HepG2 (cell line): ENCODE measurements around the gene PAQR5. TPM values are rescaled to one million over a fixed set of nuclear protein-coding genes. Genes with fewer than 3 reads are reported as not detected.
"Not testable (repeated sequence)": the region's sequence is repeated elsewhere in the genome, so short reads cannot be mapped to it uniquely, and the experiment has no call there.

Experiments used
- ATAC-seq: fragments of 200-7000 bp; cut with Tn5 transposase; 3 replicates; pipeline ENCODE4 v1.9.1; 2020; ENCODE audit warnings: mild to moderate bottlenecking, moderate library complexity
- BruUV-seq: library from RNA; stranded (reverse); fragments of 400-500 nt; replicated peaks from 2 replicates; lab custom pipeline; 2021; lab: Mats Ljungman, UMichigan
- CTCF ChIA-PET: fragments of 300-600 bp; formaldehyde crosslinking; extraction: SDS; loops from one replicate; lab custom pipeline; 2021; ENCODE audit warnings: low total read pairs, inconsistent platforms, low intra/inter-chr PET ratio; lab: Yijun Ruan, JAX
- POLR2A ChIA-PET: fragments of 350-600 bp; sonication (Branson Sonifier 250); formaldehyde crosslinking; loops from one replicate; lab custom pipeline; 2020; ENCODE audit warnings: antibody characterized with exemption, inconsistent platforms; lab: Yijun Ruan, JAX
- DNase-seq: peaks from one replicate; pipeline ENCODE4 v3.0.0-alpha.2; 2015; ENCODE audit warnings: low spot score
- FAIRE-seq: peaks from 3 replicates; lab custom pipeline; 2011; peaks lifted over from hg19 to GRCh38; lab: Jason Lieb, UNC
- H2AFZ ChIP-seq: one replicate; pipeline ENCODE4 v1.6.1; 2011; ENCODE audit warnings: low read length, inconsistent platforms
- H3K27ac ChIP-seq: fragments of 300-600 bp; 3 replicates; pipeline ENCODE4 v1.8.0; 2011; ENCODE audit warnings: mixed run types, mild to moderate bottlenecking, mixed read lengths, low read length, inconsistent platforms; ENCODE audit not compliant: insufficient read depth; ENCODE audit errors: extremely low read length
- H3K27me3 ChIP-seq, 2 experiments: fragments of 200-600 bp in 1 of 2; 2 replicates in 1 of 2; 3 replicates in 1 of 2; pipeline versions ENCODE4 v1.6.0 to v1.8.0; 2011; ENCODE audit warnings: low read length in 2 of 2, mild to moderate bottlenecking in 2 of 2, moderate library complexity in 2 of 2, inconsistent platforms in 1 of 2; ENCODE audit not compliant: insufficient read depth in 2 of 2, control insufficient read depth in 1 of 2
- H3K36me3 ChIP-seq, 2 experiments: fragments of 200-600 bp in 1 of 2; replicated peaks in 1 of 2; 2 replicates in 1 of 2; 3 replicates in 1 of 2; pipeline versions ENCODE4 v1.5.1 to v1.8.0; 2011; ENCODE audit warnings: low read length in 2 of 2, inconsistent platforms in 1 of 2; ENCODE audit not compliant: insufficient read depth in 2 of 2, control insufficient read depth in 1 of 2
- H3K4me1 ChIP-seq: 2 replicates; pipeline ENCODE4 v1.5.1; 2012; ENCODE audit warnings: low read length, inconsistent platforms; ENCODE audit not compliant: insufficient read depth
- H3K4me2 ChIP-seq: 2 replicates; pipeline ENCODE4 v1.6.0; 2011; ENCODE audit warnings: low read depth, low read length, inconsistent platforms
- H3K4me3 ChIP-seq, 3 experiments: fragments of 200-600 bp in 1 of 3; sonication (generic), shearing (Covaris generic) in 1 of 3; replicated peaks in 1 of 3; 2 replicates each; pipeline ENCODE4 v1.5.1; 2011 to 2016; ENCODE audit warnings: low read length in 3 of 3, inconsistent platforms in 2 of 3, low read depth in 2 of 3, mild to moderate bottlenecking in 2 of 3, control low read depth in 1 of 3, mixed read lengths in 1 of 3; ENCODE audit not compliant: insufficient read depth in 1 of 3
- H3K79me2 ChIP-seq: one replicate; pipeline ENCODE4 v1.6.1; 2011; ENCODE audit warnings: low read length, inconsistent platforms; ENCODE audit not compliant: insufficient read depth
- H3K9ac ChIP-seq: 2 replicates; pipeline ENCODE4 v1.6.0; 2011; ENCODE audit warnings: mild to moderate bottlenecking, low read depth, low read length, inconsistent platforms; ENCODE audit not compliant: insufficient read depth
- H3K9me3 ChIP-seq: 2 replicates; pipeline ENCODE4 v1.5.1; 2012; ENCODE audit warnings: mild to moderate bottlenecking, low read length
- H4K20me1 ChIP-seq: 2 replicates; pipeline ENCODE4 v1.6.0; 2011; ENCODE audit warnings: inconsistent platforms, mild to moderate bottlenecking, low read length, moderate library complexity; ENCODE audit not compliant: insufficient read depth
- DNMT3B ChIP-seq: conservative IDR thresholded peaks from 2 replicates; pipeline ENCODE4 v1.6.1; 2016; ENCODE audit warnings: missing biosample characterization, control low read depth
- EZH2 ChIP-seq: conservative IDR thresholded peaks from 2 replicates; pipeline ENCODE4 v1.6.1; 2012; ENCODE audit warnings: mild to moderate bottlenecking, low read depth, low read length, moderate library complexity
- GTF2F1 ChIP-seq: fragments of 150-350 bp; IDR thresholded peaks from 2 replicates; pipeline ENCODE4 v1.6.1; 2014; ENCODE audit warnings: low read length
- NCOA1 ChIP-seq: sonication (generic); formaldehyde crosslinking; IDR thresholded peaks from 2 replicates; pipeline ENCODE4 v1.9.0; 2021; ENCODE audit warnings: missing genetic modification reagents
- PTBP1 ChIP-seq: fragments of 200-400 bp; formaldehyde crosslinking; IDR thresholded peaks from 2 replicates; pipeline ENCODE4 v1.6.1; 2018; ENCODE audit warnings: low read length, low read depth; ENCODE audit not compliant: poor library complexity, severe bottlenecking
- TEF ChIP-seq: sonication (generic); formaldehyde crosslinking; IDR thresholded peaks from 2 replicates; pipeline ENCODE4 v1.5.0; 2020; ENCODE audit warnings: missing genetic modification reagents
- WGBS: methylation state at CpG from one replicate; pipeline ENCODE4 v1.1.6; 2017; ENCODE audit warnings: low lambda C conversion rate; 5-methylcytosine and 5-hydroxymethylcytosine counted together
- in situ Hi-C: cut with HindIII; loops from 2 replicates; pipeline ENCODE4 v1.10.0; 2017; ENCODE audit warnings: low pct_unique_long_range_greater_than_20kb; ENCODE audit not compliant: extremely low pct_ligation_motif_present
- intact Hi-C: fragments of 100-400 bp; cut with micrococcal nuclease; formaldehyde crosslinking; loops from one replicate; pipeline ENCODE4 v1.10.0; 2022; ENCODE audit not compliant: unreplicated experiment
- polyA plus RNA-seq, 8 experiments: library from polyadenylated mRNA; depleted of rRNA in 3 of 8; stranded (reverse) in 7 of 8; unstranded in 1 of 8; fragments of >200 nt; fragmentation: Illumina TruSeq in 4 of 8; extraction: Trizol in 4 of 8; gene quantifications; 2 replicates each; pipeline versions ENCODE4 v1.2.1 to v1.2.3, GENCODE V29; 2011 to 2016; ENCODE audit warnings: low read depth in 4 of 8, missing spikeins in 1 of 8, mixed read lengths in 1 of 8; ENCODE audit not compliant: insufficient read depth in 1 of 8
- total RNA-seq, 5 experiments: library from RNA; depleted of rRNA; stranded (reverse); fragments of >200 nt; fragmentation: Illumina TruSeq; extraction: Trizol; gene quantifications; 2 replicates each; pipeline ENCODE4 v1.2.3, GENCODE V29; 2016; ENCODE audit warnings: low read depth in 1 of 5

The PAQR5 gene
- total and polyA plus RNA-seq, 2 of the 13 experiments (the other 11 are each of a cell fraction or from before 2014, with no cell fraction given) = 0.53 to 1.3 TPM

GRCh38 chr15:69380726-69381105 is 82.0 kb downstream of the PAQR5 start (continued):
- TF ChIP-seq TEF (CRISPR knock-in tag) (no peak), PTBP1 (no peak), DNMT3B (no peak), EZH2 (no peak), GTF2F1 (no peak), NCOA1 (CRISPR knock-in tag) (no peak)

GRCh38 chr15:69382176-69382575 is 83.5 kb downstream of the PAQR5 start:
- DNase-seq, ATAC-seq, H3K36me3 ChIP-seq, H3K27me3 ChIP-seq, in situ Hi-C loops, H3K27ac ChIP-seq, CTCF ChIA-PET, H3K9ac ChIP-seq, H3K4me1 ChIP-seq, FAIRE-seq, intact Hi-C loops, POLR2A ChIA-PET, BruUV-seq, H3K9me3 ChIP-seq, H4K20me1 ChIP-seq, H3K4me3 ChIP-seq, H2AFZ ChIP-seq, H3K79me2 ChIP-seq, H3K4me2 ChIP-seq: not testable (repeated sequence)
- WGBS = 75% methylated on average over 10 of the region's 10 CpGs

GRCh38 chr15:69384066-69384465 is 85.4 kb downstream of the PAQR5 start:
- H4K20me1 ChIP-seq, H3K4me3 ChIP-seq, H3K9ac ChIP-seq, H2AFZ ChIP-seq, in situ Hi-C loops, H3K27ac ChIP-seq, H3K79me2 ChIP-seq, H3K4me1 ChIP-seq, DNase-seq, BruUV-seq, H3K27me3 ChIP-seq, H3K9me3 ChIP-seq, H3K4me2 ChIP-seq, CTCF ChIA-PET, POLR2A ChIA-PET, H3K36me3 ChIP-seq, intact Hi-C loops, ATAC-seq, FAIRE-seq: not testable (repeated sequence)
- WGBS = 75% methylated on average over 4 of the region's 18 CpGs
